DOHH2 (cell line): ENCODE measurements around the gene ANO6.

Experiments
- H3F3A ChIP-seq: fragments of 200-600 bp; sonication (generic), shearing (Covaris generic); 2 replicates; pipeline ENCODE4 v1.6.0; 2016; ENCODE audit warnings: antibody characterized with exemption, mild to moderate bottlenecking; ENCODE audit not compliant: control insufficient read depth, insufficient read depth
- H3K27ac ChIP-seq: fragments of 200-600 bp; sonication (generic); 2 replicates; pipeline ENCODE4 v1.5.1; 2014; ENCODE audit warnings: low read depth, mild to moderate bottlenecking, low read length, moderate library complexity
- H3K27me3 ChIP-seq: fragments of 200-600 bp; sonication (generic); 2 replicates; pipeline ENCODE4 v1.6.1; 2014; ENCODE audit warnings: mild to moderate bottlenecking, low read length, mixed read lengths; ENCODE audit not compliant: control insufficient read depth
- H3K36me3 ChIP-seq: fragments of 200-600 bp; sonication (generic); 2 replicates; pipeline ENCODE4 v1.6.1; 2014; ENCODE audit warnings: mild to moderate bottlenecking, low read length, moderate library complexity, mixed read lengths; ENCODE audit not compliant: control insufficient read depth
- H3K4me1 ChIP-seq: fragments of 200-600 bp; sonication (generic); 2 replicates; pipeline ENCODE4 v1.6.1; 2014; ENCODE audit warnings: mild to moderate bottlenecking, low read length, mixed read lengths; ENCODE audit not compliant: control insufficient read depth
- H3K4me2 ChIP-seq: fragments of 200-600 bp; sonication (generic); 2 replicates; pipeline ENCODE4 v1.6.0; 2014; ENCODE audit warnings: mild to moderate bottlenecking, low read length, moderate library complexity
- H3K4me3 ChIP-seq: fragments of 200-600 bp; sonication (generic); 2 replicates; pipeline ENCODE4 v1.5.1; 2014; ENCODE audit warnings: mild to moderate bottlenecking, low read length, mixed read lengths
- H3K79me2 ChIP-seq: fragments of 200-600 bp; sonication (generic); 2 replicates; pipeline ENCODE4 v1.6.1; 2014; ENCODE audit warnings: mild to moderate bottlenecking, low read length, mixed read lengths; ENCODE audit not compliant: control insufficient read depth
- H3K9me2 ChIP-seq: fragments of 200-600 bp; sonication (generic); replicated peaks from 2 replicates; pipeline ENCODE4 v1.6.1; 2014; ENCODE audit warnings: mild to moderate bottlenecking, low read length, mixed read lengths; ENCODE audit not compliant: control insufficient read depth
- H3K9me3 ChIP-seq: fragments of 200-600 bp; sonication (generic); 2 replicates; pipeline ENCODE4 v1.6.1; 2014; ENCODE audit warnings: antibody characterized with exemption, low read length, mixed read lengths; ENCODE audit not compliant: control insufficient read depth, insufficient read depth
- H4K20me1 ChIP-seq: fragments of 200-600 bp; sonication (generic); 2 replicates; pipeline ENCODE4 v1.6.0; 2014; ENCODE audit warnings: low read depth, mild to moderate bottlenecking, antibody characterized with exemption, low read length, moderate library complexity; ENCODE audit not compliant: control insufficient read depth, insufficient read depth
- CTCF ChIP-seq: fragments of 200-600 bp; sonication (generic); IDR thresholded peaks from one replicate; pipeline ENCODE4 v1.5.1; 2014; ENCODE audit warnings: antibody characterized with exemption, mild to moderate bottlenecking, low read depth, low read length; ENCODE audit not compliant: poor library complexity, severe bottlenecking
- EZH2phosphoT487 ChIP-seq: fragments of 200-600 bp; sonication (generic); IDR thresholded peaks from 2 replicates; pipeline ENCODE4 v1.6.1; 2017; ENCODE audit warnings: borderline replicate concordance, mild to moderate bottlenecking, antibody characterized with exemption, low read length, moderate library complexity, mixed read lengths

Gene ANO6

GRCh38 chr12:45269412-45269751 is 53.5 kb downstream of the ANO6 start:
- Histone ChIP-seq H3K4me3 (no peak overlapping the region), H3K4me1 (no peaks in the 10 kb centered on the region), H3K36me3 (no peaks in the 10 kb centered on the region), H3F3A (no peaks in the 10 kb centered on the region), H3K9me2 (no peaks in the 10 kb centered on the region), H3K4me2 (no peak overlapping the region), H3K27me3 (no peaks in the 10 kb centered on the region), H3K27ac (no peak overlapping the region), H3K79me2 (peaks cover 8% of the 10 kb centered on the region), H4K20me1 (peaks cover 7% of the 10 kb centered on the region; the same call in 1 of the 2 replicates), H3K9me3 (no peaks in the 10 kb centered on the region)
- TF ChIP-seq EZH2phosphoT487 = no peak
- TF ChIP-seq CTCF = no peak

GRCh38 chr12:45270951-45271350 is 55.1 kb downstream of the ANO6 start:
- peaks cover 7% of the 10 kb centered on the region; the same call in 1 of the 2 replicates for H4K20me1 ChIP-seq
- no peaks in the 10 kb centered on the region for H3K27me3 ChIP-seq
- no peaks in the 10 kb centered on the region for H3F3A ChIP-seq
- H3K4me3 ChIP-seq = no peak overlapping the region
- H3K4me2 ChIP-seq = no peak overlapping the region
- peaks cover 8% of the 10 kb centered on the region for H3K79me2 ChIP-seq
- no peaks in the 10 kb centered on the region for H3K9me3 ChIP-seq
- H3K9me2 ChIP-seq = no peaks in the 10 kb centered on the region
- no peak for TF ChIP-seq CTCF
- TF ChIP-seq EZH2phosphoT487 = no peak
- H3K4me1 ChIP-seq = no peaks in the 10 kb centered on the region
- no peaks in the 10 kb centered on the region for H3K36me3 ChIP-seq
- H3K27ac ChIP-seq = no peak overlapping the region

- peaks cover 8% of the 10 kb centered on the region for H3K79me2 ChIP-seq
- H3K4me2 ChIP-seq = no peak overlapping the region
Measured at GRCh38 chr12:45273717-45274271, 57.9 kb downstream of the ANO6 start.

More at GRCh38 chr12:45273717-45274271, 57.9 kb downstream of the ANO6 start:
- Histone ChIP-seq H3F3A (no peaks in the 10 kb centered on the region), H3K27ac (no peak overlapping the region), H3K9me2 (no peaks in the 10 kb centered on the region), H3K4me1 (no peaks in the 10 kb centered on the region), H3K4me3 (no peak overlapping the region), H4K20me1 (peaks cover 7% of the 10 kb centered on the region; the same call in 1 of the 2 replicates), H3K27me3 (no peaks in the 10 kb centered on the region), H3K36me3 (no peaks in the 10 kb centered on the region), H3K9me3 (no peaks in the 10 kb centered on the region)
- TF ChIP-seq CTCF = no peak
- TF ChIP-seq EZH2phosphoT487 = no peak
